ENCODE measurements around the gene GPR183. TPM values are rescaled to one million over a fixed set of nuclear protein-coding genes. Genes with fewer than 3 reads are reported as not detected.

The GPR183 gene
- polyA plus RNA-seq, 12 donors: 1.5 to 6.4 (median 2.7) TPM; not detected in 2

DNA sequence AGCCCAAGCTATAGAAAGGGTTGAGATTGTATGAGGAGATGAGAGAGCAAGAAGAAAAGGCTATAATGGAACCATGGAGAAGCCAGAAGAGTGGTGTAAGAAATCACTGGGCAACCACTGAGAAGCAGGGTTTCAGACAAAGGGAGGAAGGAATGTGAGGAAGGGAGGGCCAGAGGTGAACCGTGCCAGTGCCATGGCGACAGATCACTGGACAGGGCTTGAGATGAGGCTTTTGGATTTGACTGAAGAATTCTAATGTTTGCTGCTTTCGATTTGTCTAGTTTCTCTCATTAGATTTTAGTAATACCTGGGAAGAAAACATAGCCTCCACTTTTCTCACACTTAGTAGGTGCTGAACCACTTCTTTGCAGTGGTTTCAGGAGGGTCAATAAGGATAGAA, 6.3 kb upstream of the GPR183 start:
- DNase-seq: no peak

DNA sequence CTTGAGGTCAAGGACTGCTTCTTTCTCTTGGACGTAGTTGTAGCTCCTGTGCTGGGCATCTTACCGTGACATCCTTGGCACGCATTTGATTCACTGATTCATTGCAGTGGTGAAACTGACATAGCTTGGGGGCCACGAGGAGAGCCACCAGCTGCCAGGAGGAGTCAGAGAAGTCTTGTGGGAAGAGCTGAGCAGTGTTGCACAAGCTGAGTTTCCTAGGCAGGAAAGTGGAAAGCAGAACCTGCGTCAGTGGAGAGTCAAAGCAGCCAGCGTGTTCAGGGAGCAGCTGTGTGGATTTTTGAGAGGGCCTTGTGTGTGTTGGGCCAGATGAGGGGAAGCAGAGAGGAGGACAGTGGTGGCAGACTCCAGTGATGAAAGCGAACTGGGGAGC, 5.3 kb upstream of the GPR183 start:
- DNase-seq: peak; percentile 44

DNA sequence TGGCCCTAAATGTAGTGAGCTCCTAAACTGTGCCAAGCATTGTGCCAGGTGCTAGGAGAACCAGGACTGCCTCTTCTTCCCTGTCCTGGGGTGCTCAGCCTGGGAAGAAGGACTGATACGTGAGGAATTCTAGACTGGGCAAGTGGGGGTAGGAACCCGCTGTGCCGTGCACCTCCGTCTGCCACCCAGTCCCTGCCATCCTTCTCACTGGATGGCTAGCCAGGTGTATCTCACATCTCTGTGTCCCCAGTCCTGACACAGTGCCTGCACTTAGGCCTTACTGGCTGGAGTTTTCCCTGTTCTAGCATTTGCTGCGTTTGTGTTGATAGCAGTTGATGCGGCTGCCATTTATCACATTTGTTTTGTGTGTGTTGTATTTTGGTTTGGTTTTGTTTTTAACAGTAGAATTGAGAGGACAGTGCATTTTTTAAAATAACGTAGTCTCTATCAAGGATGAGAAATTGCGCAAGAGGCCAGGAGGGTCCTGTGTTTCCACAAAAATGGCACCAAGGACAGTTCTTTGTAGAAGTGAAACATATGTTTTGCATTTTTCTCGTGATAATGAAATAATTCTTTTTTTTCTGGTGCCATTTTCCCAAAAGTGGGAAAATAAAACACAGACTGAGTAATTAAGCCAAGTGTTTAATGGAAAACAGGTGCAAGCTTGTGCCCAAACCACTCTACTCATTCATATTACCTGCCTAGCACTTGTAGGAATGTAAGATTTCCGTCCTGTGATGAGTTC, 4.7 kb upstream of the GPR183 start:
- DNase-seq: no peak

DNA sequence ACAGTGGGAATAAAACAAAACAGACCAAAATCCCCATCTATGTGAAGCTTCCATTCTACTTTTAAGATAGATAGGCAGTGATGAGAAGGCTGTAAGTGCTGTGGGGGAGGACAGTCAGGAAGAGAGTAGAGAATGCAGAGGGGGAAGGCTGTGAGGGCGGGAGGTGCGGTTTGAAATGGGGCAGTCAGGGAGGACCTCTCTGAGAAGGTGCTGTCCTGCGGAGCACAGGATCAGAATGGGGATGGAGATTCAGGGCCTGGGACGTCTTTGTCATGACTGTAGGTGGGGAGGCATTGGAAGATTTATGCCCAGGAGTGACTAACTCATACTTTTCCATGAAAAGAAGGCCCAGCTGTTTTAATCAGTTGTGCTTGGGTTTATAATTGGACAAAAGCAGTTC, 3.9 kb upstream of the GPR183 start:
- no peak for DNase-seq

DNA sequence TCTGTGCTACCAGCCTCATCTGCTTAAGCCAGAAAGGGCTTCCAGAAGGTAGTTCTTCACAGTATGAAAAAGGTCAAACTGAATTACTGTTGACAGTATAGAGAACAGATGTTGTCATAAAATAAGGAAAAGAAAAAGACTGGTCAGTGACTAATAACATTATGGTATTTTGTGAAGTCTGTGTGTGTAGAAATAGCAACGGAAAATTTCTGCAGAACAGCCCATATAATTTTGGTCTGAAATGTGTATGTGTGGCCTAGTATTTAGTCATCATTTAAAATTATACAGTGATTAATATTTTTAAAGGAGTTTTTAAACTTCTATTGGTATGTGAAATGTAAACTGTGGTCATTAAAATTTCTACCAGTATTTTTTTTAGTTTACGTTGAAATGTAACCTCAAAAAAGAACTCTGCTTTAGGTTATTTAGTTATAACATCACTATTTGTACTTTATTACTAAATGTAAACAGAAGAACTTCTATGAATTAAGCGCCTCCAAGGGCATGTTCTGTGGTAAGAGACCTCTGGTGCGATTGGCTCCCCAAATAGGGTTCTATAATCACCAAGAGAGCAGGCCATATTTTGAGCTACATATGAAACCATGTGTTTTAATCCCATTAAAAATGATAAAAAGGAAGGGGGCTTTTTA, 3.3 kb upstream of the GPR183 start:
- no peak for DNase-seq

DNA sequence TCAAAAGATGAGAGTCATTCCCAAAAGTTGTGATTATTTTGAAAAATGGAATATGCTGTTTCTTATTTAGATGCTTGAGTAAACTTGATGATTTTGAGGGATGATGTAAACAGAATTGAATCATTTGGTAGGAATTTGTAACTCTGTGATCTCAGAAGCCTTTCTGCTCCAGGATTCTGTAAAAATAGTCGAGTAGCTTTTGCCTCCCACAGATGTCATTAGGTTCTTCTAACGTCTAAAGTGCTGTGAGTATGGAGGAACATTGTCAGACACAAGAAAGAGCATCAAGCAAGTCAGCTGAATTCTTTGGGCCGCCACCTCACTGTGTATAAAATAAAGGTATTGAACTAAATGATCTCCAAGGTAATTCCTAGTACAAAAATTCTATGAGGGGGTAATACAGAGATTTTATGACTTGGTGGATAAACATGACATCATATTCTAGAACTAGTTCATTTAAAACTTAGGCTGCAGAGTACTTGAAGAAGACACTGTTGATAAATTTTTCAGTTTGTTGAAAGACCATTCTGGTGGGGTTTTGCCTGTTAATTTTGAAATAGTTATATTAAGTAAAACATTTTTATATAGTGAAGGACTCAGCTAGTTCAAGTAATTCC, 1.4 kb upstream of the GPR183 start:
- DNase-seq: no peak

DNA sequence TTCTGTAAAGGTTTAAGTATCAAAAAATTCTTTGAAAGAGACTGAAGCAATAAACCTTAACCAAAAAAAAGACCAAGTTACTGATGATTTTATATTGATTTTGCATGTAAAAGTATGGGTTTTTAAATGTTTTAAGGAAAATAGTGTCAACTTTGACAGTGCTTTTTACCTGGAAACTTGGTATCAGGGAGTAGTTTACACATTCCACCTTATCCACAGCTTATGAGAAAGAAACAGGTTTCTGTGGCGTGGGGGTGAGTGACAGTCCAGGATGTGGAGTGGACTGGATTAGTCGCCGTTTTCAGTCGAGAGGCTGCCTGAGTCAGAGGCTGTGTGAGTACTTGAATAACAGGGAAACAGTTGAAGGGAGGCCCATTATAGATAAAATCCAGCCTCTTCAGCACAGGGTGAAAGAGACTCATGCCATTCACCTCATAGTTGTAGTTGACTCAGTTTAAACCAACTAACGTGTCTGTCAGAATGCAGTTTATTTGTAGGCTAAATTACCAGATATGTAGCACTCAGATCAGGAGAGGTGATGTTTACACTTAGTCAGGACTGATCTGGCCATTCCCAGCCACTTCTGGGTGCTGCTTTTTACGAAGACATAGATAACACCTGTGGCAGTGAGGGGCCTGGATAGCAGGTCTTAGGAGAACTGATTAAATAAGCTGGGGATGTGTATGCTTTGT, 595 bp upstream of the GPR183 start:
- no peak for DNase-seq

DNA sequence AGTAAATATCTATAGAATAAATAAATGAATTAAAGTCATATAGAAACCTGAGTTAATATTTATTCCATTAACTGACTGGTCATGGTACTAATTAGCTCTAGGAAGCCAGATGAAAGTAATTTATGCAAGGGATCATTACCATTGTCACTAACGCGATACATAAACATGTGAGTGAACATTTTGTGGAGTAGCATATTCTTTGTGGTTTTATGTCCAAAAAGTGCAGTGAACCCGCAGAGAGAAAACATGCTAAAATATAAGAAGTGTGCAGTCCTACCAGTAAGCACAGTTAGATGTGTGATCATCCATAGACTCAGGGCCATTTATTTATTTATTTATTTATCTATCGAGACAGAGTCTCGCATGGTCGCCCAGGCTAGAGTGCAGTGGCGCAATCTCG, 1.6 kb downstream of the GPR183 start:
- DNase-seq: no peak

DNA sequence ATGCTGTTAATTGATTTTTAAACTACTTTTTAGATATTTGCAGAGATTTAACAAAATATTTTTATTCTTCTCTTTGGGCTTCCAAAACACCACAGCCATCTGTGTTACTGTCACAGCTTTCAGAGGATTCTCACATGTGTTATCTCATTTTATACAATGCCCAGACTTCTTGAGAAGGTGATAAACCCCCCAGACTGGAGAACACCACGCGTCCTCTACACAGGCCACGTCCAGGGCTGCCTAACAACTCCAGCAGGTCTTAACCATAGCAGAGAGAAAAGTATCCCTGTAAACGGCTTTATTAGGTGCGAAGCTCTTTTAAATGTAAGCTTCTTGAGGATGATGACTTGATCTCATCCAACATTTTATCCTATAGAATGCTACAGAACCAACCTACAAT, 2.0 kb downstream of the GPR183 start:
- no peak for DNase-seq

DNA sequence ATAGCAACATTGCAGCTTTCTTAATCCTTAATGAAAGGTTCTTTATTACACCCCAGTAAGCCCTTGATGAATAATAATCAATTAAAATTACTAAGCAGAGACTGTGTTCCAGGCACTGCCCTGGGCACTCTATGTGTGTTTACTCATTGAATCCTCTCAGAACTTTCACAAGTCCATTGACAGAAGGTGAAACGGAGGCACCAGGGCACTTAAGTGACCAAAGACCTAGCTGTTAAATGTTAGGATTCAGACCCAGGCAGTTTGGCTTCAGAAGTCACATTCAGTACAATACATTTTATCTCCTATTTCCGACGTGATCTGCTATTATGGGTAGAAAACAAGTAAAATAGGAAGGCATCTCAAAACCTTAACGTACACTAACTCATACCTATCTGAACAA, 2.7 kb downstream of the GPR183 start:
- no peak for DNase-seq

DNA sequence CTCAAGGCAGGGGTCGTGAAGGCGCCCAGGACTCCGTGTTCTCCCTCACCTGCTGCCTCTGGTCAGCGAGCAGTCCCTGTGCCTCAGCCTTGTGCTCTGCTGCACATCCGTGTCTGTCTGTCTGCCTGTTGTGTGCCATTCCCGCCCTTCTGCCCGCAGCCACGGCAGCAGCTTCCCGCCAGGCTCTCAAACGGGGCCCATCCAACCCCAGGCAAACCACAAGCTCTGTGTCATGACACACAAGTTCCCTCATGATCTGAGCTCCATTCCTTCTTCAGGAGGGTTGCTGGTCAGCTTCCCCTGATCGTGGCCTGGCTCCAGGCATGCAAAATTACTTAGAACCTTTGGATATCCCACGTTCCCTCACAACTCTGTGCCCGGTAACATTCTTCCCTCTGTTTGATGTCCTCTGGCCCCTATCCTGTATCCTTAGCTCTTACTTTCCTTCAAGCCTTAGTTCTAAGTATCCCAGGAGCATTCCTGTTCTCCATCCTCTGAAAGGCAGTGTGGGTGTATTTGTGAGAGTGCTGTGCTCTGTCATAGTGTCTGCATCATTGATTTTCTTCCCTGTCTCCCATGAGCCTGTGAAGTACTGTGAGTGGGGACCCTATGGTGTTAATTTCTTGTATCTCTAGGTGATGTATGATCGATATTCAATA, 3.2 kb downstream of the GPR183 start:
- no peak for DNase-seq

DNA sequence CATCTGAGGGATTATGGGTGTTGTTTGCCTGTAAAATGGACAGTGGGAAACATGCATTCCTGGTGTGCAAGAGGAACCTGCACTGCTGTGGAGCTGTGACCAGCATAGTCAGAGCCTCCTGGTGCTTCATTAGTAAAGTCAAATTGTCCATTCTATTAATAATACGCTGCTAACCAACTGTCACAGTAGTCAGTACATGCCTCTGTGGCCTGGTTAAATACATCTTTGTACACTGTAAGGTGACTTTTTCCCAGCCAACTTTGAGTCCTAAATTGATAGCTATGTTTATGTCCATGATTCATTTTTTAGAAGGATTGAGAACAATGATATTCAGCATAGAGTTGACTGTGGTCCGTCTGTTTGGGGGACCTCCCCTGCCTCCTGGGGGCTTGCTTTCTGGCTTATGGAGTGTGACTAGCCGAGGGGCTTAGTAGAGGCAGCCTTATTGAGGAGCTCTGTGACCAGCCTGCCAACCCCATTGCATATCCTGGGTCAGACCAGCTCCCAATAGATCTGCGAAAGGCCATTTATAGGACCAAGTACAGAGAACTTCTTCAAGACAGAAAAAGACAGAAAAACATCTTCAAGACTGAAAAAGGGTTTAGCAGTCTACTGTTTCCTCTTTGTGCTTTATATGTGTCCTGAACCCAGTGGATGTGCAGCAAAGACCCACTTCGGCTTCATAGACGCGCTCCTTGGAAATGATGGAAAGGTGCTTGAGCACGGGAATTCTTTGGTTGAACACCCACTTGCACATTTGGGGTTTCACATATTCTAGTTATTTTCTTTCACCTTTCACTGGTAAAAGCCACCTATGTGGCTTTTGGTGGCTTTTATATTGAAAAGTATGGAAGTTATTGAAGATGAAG, 4.3 kb downstream of the GPR183 start:
- no peak for DNase-seq

DNA sequence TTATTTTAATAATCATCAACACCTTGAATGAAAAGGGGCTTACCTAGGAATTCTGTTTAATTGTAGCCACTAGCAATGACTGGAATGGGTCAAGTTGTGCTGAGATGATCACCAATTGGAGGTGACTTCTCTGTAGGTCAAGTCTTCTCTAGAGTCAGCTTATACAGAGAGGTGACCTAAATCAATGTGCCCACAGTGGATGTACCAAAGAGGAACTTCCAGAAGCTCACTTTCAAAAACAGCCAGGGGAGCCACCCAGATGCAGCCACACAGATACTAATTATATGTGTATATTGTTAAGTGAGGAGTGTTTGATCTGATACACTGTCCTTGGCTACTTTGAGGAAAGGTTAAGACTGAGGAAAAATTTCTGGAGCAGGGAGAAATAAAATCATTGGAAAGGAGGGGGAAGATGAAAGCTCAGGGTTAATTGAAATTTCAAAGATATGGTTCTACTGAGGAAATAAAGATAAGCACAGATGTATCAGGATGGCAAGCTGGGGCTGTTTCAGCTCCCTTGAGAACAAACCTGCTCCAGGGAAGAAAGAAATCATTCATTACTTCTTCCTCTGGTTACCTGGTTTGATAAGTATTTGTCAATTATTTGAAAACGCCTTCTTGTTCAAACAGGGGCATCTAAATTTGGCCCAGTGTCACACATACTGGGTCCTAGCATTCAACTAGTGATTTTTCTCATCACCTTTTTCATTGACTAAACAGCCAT, 5.1 kb downstream of the GPR183 start:
- DNase-seq: no peak

DNA sequence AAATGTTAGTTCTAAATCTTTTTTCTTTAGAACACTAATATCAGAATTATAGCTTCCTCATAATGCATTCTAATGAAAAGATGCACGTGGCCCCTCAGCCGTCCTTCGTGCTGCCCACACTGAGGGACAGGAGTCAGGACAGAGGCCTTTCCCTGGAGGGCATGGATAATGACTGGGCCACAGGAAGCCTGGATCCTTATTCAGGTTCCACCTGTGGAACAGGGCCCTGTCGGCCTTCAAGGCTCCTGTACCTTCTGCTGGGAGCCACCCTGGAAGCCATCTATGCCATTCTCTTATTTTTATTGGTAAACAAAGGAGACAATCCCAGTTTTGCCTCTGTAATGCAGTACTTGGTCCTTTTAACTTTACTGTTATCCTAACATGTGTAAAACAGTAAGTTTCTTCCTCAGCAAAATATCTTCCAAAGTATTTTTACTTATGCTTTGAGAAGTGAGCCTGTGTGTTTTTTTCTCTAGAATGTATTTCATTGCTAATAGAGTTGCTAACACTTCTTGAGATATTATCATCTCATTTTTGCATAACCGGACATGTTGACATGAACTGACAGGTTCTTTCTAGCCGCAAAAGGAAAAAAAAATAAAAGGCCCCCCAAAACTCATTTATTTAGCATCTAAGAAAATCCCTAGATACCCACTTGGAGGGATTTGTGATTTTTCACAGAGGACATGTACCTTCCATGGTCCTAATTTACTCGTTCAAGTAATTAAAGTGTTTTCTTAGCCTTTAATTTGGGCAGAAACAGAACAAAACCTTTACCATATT, 6.0 kb downstream of the GPR183 start:
- no peak for DNase-seq

DNA sequence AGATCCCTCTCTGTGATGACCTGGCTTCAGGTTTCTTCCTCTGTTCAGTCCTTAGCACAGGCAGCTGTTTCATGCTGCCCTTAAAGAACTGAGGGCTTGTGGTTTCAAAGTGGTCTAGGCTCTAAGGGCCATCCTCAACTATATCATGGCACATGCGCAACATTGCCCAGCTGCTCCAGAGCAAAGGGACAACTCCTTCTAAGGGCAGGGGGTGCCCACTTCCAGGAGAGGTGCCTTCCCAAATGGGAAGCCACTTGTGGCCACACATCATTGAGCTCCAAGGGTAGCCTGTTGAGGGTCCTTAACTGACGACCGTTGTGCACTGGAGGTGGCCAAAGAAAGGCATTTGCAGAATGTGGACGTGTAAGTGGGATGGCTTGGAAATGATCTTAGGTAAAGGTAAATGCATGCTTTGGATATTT, 7.3 kb downstream of the GPR183 start:
- DNase-seq: no peak

DNA sequence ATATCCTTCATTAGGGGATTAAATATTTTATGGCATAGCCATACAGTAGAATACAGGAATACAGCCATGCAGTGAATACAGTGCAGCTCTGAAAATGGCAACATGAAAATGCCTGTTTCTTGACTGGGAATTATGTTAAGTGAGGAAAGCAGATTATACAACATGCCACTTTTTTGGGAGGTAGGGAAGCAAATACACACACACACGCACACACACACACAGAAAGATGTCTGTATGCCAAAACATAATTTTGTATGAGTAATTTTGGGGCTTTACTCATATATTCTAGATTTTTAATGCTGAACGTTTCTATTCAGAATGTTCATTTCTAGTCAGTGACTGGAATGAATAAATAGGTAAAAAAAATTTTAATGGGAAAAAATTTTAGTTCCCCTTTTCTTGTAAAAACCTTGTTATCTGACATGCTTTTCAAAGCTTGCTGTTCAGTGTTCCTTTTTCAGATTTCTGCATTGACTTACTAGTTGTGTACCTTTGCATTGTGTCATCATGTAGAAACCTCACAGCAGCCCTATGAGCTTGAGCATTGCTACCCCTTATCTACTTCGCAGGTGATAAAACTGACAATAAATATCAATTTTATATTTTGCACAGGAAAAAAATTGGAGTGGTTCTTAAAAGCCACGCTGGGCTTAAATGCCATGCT, 7.8 kb downstream of the GPR183 start:
- DNase-seq: no peak

DNA sequence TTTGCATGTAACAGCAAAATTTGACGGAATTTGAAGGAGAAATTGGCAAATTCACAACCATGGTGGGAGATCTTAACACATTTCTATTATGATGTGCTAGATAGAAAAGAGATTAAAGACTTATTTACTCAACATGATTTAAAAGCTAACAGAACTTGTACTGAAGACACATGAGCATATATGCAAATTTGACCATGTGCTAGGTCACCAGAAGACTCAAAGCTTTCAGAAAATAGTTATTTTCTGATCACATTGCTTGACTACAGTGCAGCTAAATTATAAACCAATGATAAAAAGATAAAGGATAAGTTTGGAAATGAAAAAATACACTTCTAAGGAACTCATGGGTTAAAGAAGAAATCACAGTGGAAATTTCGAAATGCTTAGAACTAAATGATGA, 9.1 kb downstream of the GPR183 start:
- no peak for DNase-seq

DNA sequence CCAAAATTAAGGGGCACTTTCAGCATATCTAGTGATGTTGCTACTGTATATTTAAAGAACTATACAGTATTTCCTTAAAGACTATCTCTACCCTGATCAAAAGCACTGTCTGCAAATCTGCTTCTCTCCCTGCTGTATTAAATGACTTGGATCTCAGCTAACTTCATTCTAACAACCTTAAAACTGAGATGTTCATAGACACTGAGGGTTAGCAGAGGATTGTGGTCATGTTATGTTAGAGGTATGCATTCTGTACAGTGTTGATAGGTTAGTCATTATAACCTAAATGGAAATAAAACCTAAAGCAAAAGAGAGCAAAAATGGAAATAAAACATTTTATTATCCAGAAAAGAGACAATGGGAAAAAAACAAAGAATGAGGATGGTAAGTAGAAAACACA, 9.9 kb downstream of the GPR183 start:
- no peak for DNase-seq

DNA sequence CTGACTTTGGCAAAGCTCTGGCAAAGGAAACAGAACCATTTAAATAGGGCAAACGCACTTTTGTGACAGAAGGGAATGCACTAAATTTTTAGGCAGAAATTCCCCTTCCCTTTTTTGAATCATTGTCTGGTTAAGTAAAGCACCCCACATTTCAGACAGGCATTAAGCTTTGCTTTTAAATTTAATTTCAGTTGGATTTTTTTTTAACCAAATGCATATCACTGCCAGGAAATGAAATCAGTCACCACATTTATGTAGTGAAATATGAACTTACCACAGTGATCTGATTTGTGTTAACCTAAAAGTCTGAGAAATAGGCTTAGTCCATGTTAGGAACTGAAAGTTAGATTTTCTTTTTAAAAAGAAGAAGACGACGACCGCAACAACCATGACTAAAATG, 10.8 kb downstream of the GPR183 start:
- no peak for DNase-seq
